ENCODE data around the gene SLA2.
"Not testable (repeated sequence)": the region's sequence is repeated elsewhere in the genome, so short reads cannot be mapped to it uniquely, and the experiment has no call there.

Gene SLA2

GRCh38 chr20:36647196-36648121 is 1.5 kb upstream of the SLA2 start:
- FAIRE-seq (no peak), DNase-seq (ENCODE audit: extremely low spot score, insufficient read length, low read depth) (no peak)

GRCh38 chr20:36646678-36647077 is 682 bp upstream of the SLA2 start:
- FAIRE-seq (no peak), DNase-seq (ENCODE audit: extremely low spot score, insufficient read length, low read depth) (no peak)

GRCh38 chr20:36645353-36645752 is 643 bp downstream of the SLA2 start:
- DNase-seq (ENCODE audit: extremely low spot score, insufficient read length, low read depth) (no peak), FAIRE-seq (no peak)

- DNase-seq (ENCODE audit: extremely low spot score, insufficient read length, low read depth) (no peak), FAIRE-seq (no peak)
Measured at GRCh38 chr20:36644706-36645095, 1.3 kb downstream of the SLA2 start.

GRCh38 chr20:36644032-36644705 is 1.8 kb downstream of the SLA2 start:
- FAIRE-seq = no peak
- DNase-seq (ENCODE audit: extremely low spot score, insufficient read length, low read depth) = no peak

- FAIRE-seq (no peak), DNase-seq (ENCODE audit: extremely low spot score, insufficient read length, low read depth) (no peak)
Measured at GRCh38 chr20:36642136-36642535, 3.9 kb downstream of the SLA2 start.

- FAIRE-seq (no peak), DNase-seq (ENCODE audit: extremely low spot score, insufficient read length, low read depth) (no peak)
Measured at GRCh38 chr20:36641506-36641843, 4.5 kb downstream of the SLA2 start.

GRCh38 chr20:36638876-36639400 is 7.1 kb downstream of the SLA2 start:
- DNase-seq (ENCODE audit: extremely low spot score, insufficient read length, low read depth); FAIRE-seq: not testable (repeated sequence)

- FAIRE-seq (no peak), DNase-seq (ENCODE audit: extremely low spot score, insufficient read length, low read depth) (no peak)
Measured at GRCh38 chr20:36634342-36634741, 11.7 kb downstream of the SLA2 start.

GRCh38 chr20:36633285-36633772 is 12.7 kb downstream of the SLA2 start:
- no peak for FAIRE-seq
- no peak for DNase-seq (ENCODE audit: extremely low spot score, insufficient read length, low read depth)

GRCh38 chr20:36632487-36633284 is 13.3 kb downstream of the SLA2 start:
- FAIRE-seq = no peak

GRCh38 chr20:36632147-36632486 is 13.9 kb downstream of the SLA2 start:
- FAIRE-seq (no peak), DNase-seq (ENCODE audit: extremely low spot score, insufficient read length, low read depth) (no peak)

More at GRCh38 chr20:36632487-36633284, 13.3 kb downstream of the SLA2 start:
- DNase-seq (ENCODE audit: extremely low spot score, insufficient read length, low read depth) = no peak

- FAIRE-seq = no peak
- no peak for DNase-seq (ENCODE audit: extremely low spot score, insufficient read length, low read depth)
Measured at GRCh38 chr20:36631646-36632045, 14.3 kb downstream of the SLA2 start.

GRCh38 chr20:36629719-36630681 is 16.0 kb downstream of the SLA2 start:
- DNase-seq (ENCODE audit: extremely low spot score, insufficient read length, low read depth) (no peak), FAIRE-seq (peak; percentile 15)

- no peak for DNase-seq (ENCODE audit: extremely low spot score, insufficient read length, low read depth)
- FAIRE-seq = no peak
Measured at GRCh38 chr20:36628076-36628475, 17.9 kb downstream of the SLA2 start.

GRCh38 chr20:36624944-36625324 is 21.1 kb downstream of the SLA2 start:
- FAIRE-seq (no peak), DNase-seq (ENCODE audit: extremely low spot score, insufficient read length, low read depth) (no peak)

GRCh38 chr20:36624068-36624943 is 21.7 kb downstream of the SLA2 start:
- DNase-seq (ENCODE audit: extremely low spot score, insufficient read length, low read depth) (no peak), FAIRE-seq (no peak)

- DNase-seq (ENCODE audit: extremely low spot score, insufficient read length, low read depth) (no peak), FAIRE-seq (no peak)
Measured at GRCh38 chr20:36623444-36623843, 22.6 kb downstream of the SLA2 start.

Data from GM18507 (cell line).